Activated CD4-positive, CD25-positive, alpha-beta regulatory T cell treated with anti-CD3 and anti-CD28 coated beads, Interleukin-2, amount 50 U/mL, for 72 hours (primary cell): ENCODE data around the gene DPP4.
A peak's percentile ranks its signal among the peaks of the same experiment; 100 is the strongest.

Experiments used
- DNase-seq: peaks from one replicate; pipeline ENCODE4 v3.0.0; 2021

Gene DPP4

GRCh38 chr2:162073888-162074631 lies at the start of gene DPP4:
Gene DPP4 (minus strand): TSS chr2:162074215. CDS start chr2:162073981, 234 bp downstream.
- peak; percentile 71 for DNase-seq

DNA sequence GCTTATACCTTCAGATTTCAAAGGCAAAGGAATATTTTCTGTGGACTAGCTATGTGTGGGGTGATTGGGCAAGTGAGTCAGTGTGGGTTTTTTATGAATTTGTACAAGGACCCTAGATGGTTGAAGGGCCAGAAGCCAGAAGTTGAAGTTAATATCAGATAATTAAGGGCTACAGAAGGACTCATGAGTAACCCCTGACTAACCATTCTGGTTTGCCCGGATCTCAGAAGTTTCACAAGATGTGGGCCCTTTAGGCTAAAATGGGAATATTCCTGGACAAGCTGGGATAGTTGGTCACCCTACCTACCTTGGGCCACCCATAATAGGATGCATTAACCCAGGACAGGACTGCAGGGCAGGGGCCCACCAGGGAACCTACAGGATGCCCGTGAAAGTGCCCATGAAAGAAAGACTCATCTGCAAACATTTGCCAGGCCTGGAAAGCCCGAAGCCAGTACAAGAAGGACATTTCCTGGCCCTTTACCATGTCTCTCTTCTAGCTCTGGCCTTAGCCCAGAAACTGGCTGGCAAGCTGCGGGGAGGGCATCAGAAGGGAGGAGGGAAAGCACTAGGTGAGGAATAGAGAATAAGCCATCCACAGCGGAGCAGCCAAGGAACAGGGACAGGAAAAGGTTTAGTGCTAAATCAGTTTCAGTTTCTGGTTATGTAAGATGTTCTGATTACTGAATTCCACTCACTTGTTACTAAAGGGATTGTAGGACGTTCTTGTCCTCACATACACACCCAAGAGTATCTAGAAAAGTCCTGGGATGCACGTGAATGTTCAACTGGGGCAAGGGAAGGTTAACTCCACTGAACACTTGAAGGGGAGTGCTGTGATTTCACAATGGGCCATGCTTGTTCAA lies 44.4 kb upstream of the DPP4 start:
- DNase-seq: no peak

GRCh38 chr2:162116352-162116751 lies 42.3 kb upstream of the DPP4 start:
- no peak for DNase-seq

DNA sequence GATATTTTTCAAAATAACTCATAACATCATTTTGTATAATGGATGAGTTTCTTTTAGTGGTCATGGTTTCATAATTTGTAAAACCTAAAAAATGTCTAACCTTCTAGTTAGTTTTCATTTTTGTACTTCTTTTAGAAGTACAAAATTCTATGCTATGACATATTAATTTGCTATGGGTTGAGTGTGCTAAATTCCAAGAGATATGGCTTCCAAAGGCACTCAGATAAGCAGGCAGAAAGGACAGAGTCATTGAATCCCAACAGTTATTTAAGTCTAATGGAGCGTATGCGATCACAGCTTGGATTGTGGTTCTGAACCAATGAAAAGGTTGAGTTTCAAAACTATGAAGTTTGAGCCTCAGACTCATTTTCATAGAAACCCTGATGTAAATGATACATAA lies 41.1 kb upstream of the DPP4 start:
- no peak for DNase-seq

DNA sequence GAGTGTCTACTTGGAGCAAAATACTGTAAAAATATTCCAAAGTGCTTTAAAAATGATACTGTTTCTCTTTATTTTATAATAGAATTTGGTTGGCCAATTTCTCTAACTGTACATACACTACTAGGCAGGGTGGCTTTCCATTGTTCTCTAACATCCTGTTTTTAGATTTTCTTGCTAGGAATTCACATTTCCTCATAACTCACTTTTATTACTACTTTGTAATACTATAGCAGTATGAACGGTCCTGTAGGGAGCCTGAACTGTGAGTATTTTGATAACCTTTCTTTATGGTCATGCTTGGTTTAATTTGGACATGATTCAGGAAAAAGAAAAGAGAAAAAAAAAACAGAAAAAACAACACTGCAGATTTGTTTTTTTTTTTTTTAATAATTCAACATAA lies 40.3 kb upstream of the DPP4 start:
- DNase-seq: no peak

- DNase-seq: no peak
These were observed 39.8 kb upstream of the DPP4 start for GRCh38 chr2:162113776-162114168.

GRCh38 chr2:162113088-162113775 lies 39.2 kb upstream of the DPP4 start:
- no peak for DNase-seq

- no peak for DNase-seq
These were observed 38.2 kb upstream of the DPP4 start for GRCh38 chr2:162111958-162112850.

DNA sequence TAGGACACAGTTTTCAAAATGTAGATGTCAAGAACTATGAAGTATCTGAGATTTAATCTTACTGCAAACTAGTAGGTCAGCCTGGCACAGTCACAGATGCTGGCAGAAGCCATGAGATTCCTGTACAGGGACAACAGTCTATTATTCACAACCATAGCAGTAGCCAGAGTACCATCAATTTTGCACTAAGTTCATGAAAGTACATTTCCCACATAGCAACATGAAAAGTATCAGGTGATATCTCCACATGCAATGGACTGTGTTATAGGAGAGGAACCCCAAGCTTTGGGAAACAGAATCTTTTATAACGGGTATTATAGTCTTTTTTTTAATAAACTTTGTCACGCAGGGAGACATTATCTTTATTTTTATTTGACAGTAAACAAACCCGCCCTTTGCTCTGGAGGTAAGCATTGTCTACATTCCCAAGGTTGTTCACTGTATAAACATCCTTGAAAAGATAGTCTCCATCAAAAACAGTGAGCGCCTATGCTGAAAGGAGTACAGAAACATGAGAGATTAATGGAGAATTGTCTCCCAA lies 33.4 kb upstream of the DPP4 start:
- DNase-seq: no peak

- no peak for DNase-seq
These were observed 32.7 kb upstream of the DPP4 start for GRCh38 chr2:162106746-162107145.

- no peak for DNase-seq
These were observed 32.1 kb upstream of the DPP4 start for GRCh38 chr2:162106146-162106551.

DNA sequence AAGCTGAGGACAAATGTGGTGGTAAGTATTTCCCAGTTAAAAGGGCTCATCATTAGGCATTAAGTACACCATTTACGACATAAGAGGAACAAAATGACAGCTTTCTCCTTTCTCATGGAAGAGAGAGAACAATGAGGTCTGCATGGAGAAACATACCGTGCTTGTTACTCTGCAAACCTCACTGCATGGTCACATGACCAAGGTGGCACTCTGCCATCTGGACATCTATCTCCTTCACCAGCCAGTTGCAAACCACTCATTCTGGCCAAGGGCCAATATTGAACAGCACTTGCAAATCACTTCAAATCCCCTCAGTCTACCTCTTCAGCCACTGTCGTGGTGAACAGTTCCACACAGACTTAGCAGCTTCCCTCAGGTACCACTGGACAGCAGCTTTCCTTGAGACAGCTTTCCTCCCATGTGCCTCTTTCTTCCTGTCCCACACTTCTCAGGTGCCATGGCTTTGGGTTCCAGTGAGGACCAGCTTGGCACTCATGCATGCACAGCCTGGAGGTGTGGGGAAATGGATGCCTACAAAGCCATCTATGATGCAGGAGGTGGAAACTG lies 29.5 kb upstream of the DPP4 start:
- no peak for DNase-seq

DNA sequence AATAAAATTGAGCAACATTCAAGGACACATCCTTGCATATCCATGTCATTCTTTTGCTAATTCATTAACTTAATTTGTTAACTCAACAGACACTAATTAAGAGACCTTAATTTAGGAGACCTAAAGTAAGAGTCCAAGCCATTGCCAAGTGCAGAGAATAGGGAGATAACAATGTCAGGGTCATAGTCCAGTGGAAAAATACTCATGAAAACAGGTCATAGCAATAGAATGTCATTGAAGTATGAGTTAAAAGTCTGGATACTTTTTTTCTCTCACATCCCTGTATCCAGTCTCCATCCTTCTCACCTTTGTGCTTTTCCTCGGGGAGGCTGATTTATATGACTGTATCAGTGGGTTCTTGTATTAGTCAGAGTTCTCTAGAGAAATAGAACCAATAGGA lies 26.6 kb upstream of the DPP4 start:
- no peak for DNase-seq

DNA sequence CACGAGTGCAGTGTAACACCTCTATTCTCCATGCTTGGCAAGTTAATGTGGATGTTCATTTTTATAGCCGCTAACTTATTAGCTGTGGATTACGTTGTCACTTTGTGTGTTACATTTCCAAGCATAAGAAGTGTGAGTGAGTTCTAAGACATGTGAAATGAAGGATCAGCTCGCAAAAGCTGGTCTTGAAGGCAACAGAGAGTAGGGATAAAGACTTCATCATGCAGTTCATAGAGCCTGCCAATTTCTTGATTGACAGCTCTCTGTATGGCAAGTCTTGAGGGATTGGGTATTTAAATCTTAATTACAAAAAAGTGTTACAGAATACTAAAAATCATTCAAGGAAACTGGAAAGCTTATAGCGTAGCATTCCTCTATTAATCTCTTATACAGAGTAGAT lies 25.8 kb upstream of the DPP4 start:
- no peak for DNase-seq

DNA sequence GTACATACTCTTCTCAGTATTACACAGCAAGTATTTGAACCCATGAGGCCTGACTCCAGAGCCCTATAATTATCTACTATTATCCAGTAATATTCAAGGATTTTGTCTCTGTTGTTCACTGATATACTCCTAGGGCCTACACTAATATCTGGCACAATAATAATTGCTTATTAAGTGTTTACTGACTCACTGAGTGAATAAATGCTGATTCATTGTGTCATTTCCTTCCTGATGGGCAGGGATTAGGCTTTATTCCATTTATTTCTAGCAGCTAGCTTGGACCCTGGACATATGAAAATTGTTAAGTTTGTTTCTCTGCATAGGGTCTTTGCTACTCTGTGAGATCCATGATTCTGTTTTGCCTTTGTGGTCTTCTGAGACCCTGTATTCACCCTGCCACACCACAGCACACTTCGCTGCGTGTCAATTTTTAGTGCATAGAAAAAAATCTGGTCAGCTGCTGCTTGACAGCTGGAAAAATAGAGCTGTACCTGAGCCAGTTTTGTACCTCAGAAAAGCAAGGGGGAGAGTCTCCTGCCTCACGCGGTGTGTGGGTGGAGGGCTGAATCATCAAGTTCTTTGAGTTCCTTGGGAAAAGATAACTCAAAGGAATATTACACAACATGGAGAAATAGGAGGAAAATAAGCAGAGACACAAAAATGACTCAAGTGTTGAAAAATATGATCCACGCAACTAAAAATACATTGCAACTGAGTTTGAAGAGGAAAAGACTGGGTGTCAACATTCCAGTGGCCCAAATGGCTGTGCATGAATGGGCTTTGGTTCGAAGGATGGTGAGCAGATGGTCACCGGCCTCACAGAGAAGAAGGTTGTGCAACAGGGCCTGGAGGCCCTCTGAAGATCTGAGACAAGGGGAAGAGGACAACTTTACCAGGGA lies 18.9 kb upstream of the DPP4 start:
- no peak for DNase-seq

DNA sequence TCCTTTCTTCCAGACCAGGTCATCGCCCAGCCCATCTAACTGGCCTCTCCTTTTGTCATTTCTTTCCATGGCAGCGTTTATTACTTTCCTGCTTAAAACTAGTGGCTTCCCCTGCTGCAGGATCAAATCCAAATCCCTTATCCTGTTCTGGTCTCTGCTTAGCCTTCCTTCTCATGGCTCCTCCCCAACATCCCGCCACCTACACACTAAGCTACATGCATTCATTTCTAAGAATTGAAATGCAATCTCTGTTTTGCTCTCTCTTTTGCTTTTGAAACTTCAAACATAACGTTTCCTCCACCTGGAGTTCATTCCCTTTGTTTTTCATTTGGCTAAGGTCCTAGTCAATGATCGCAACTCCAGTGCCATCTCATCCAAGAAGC lies 18.0 kb upstream of the DPP4 start:
- DNase-seq: no peak

GRCh38 chr2:162091325-162092007 lies 17.5 kb upstream of the DPP4 start:
- no peak for DNase-seq

DNA sequence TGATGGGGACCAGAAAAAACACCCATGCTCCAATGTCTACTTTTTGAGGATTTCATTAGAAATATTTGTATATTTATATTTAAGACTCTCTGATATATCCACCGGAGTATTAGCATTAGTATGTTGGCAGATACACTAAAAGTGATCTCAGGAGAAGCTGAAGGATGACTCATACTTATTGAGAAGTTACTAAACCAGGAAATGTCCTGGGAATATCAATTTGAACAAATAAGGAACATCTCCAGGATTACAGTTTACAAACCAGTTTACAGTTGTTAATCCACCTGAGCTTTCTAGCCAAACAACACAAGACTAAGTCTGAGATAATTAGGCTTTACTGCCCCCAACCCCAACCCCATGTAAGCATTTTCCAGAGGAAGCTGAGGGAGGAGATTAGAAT lies 16.1 kb upstream of the DPP4 start:
- DNase-seq: no peak

DNA sequence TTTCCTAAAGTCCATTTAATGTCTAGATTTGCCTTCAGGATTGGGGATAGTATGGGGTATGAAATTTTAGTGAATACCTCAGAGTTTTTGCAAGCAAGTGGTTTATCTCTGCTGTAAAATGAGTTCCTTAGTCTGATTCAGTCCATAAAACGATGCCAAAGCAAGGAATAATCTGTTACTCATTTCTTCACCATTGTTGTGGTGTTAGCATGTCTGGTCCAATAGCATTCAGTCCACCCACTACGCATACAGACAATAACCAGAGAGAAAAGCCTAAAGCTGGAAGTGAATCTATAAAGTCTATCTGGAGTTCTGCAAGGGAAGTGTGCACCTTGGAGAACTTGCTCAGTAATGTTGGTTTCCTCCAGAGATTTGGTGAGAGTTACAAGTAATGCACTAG lies 12.9 kb upstream of the DPP4 start:
- no peak for DNase-seq
